ENCODE results near the gene KRTAP12-4.
"Not testable (repeated sequence)": the region's sequence is repeated elsewhere in the genome, so short reads cannot be mapped to it uniquely, and the experiment has no call there.

The KRTAP12-4 gene

DNA sequence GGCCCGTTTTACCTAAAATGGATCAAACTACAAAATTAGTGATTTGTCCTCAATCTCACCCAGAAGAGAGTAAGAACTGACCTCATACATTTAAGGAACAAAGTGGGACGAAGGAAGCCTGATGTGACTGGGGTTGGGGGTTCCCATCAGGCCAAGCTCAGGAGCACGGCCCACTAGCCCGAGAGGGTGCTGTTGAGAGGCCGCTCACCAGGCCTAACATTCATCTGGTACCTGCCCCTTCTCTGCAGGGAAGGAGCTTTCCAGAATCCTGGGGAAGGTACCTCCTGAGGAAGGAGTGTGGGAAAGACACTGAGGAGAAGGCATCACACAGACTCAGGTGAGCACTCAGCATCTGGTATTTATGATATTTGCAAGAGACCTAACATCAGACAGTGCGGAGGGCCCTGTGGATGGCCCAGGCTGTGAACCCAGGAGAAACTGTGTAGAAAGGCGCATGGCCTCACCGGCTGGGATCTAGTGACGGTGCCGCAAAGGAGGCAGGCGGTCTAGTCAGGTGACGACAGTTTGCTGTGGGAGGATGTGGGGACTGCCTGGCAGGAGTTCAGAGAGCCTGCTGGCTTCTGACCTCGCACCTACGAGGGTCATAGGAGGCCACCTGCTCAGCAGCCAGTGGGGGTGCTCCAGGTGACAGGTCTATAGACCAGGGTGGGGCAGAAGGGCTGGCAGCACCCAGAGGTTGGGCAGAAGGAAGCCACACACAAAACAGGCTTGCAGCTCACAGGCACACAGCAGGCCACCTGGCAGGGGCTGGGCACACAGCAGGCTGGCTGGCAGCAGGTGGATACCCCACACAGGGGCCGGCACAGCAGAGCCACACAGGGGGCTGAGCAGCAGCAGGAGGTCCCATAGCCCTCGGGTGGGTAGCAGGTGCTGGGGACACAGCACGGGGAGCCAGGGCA lies 543 bp downstream of the KRTAP12-4 start:
- peak; percentile 40 for DNase-seq

DNA sequence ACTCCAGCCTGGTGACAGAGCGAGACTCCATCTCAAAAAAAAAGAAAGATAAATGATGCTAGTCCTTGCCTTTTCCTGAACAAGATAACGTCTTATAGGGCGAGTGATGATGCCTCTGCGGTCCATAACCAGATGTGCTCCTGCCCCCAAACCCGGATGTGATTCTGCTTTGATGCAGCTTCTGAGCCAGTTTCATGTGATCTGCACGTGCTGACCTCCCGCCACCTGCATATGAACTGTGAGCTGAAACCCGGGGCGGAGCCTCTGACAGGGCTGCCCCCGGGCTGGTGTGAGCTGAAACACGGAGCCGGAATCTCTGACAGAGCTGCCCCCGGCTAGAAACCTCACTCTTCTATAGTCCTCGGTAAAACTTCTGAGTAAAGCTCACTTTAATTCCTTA lies 1.3 kb downstream of the KRTAP12-4 start:
- no peak for DNase-seq

DNA sequence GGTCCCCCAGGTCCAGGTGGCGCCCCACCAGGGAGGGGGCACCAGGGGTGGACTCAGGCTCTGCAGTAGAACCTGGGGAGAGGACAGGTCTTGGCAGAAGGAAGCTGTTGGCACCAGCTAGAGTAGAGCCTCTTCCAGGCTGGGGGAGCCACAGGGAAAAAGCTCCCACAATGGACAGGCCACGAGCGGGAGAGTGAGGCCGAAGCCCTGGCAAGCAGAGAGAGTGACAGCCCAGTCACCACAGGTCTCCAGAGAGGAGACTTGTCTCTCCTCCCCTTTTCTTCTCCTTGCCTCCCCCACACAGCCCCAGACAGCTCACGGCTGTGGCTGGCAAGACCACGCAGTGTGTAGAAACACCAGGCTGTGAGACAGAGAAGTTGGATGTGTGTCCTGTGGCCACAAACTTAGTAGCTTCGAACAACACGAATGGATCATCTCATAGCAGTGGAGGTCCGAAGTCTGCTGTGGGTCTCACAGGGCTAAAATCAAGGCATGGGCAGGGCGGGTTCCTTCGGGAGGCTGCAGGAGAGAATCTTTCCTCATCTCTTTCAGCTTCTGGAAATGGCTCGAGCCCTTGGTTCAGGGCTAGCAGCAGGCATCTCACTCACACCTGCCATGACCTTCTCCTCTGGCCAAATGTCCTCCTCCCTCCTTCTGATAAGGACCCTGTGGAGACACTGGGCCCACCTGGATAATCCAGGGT lies 3.3 kb downstream of the KRTAP12-4 start:
- no peak for DNase-seq

DNA sequence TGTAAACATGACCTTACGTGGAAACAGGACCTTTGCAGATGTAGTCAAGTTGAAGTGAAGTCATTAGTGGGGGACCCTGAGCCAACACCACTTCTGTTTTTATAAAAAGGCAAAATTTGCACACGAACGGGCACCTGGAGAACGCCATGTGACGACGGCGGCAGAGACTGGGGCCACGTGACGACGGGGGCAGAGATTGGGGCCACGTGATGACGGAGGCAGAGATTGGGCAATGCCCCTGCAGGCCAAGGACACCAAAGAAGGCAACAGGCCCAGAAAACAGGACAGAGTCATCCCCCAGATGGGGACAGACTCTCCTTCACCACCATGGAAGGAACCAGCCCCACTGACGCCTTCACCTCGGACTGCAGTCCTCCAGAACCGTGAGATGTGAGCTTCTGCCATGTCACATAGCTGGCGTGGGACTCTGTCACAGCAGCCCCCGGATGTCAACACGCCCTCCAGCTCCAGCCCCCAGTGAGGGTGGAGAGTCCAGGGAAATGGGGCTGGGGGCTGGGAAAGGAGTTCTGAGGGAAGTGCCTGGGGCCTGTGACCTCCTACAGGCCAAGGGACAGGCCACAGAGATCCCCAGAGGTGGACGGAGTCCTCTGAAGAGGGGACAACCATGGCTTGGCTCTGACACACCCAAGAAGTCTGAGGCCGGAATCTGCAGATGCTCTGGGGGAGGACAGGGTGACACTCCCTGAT lies 4.0 kb downstream of the KRTAP12-4 start:
- no peak for DNase-seq

DNA sequence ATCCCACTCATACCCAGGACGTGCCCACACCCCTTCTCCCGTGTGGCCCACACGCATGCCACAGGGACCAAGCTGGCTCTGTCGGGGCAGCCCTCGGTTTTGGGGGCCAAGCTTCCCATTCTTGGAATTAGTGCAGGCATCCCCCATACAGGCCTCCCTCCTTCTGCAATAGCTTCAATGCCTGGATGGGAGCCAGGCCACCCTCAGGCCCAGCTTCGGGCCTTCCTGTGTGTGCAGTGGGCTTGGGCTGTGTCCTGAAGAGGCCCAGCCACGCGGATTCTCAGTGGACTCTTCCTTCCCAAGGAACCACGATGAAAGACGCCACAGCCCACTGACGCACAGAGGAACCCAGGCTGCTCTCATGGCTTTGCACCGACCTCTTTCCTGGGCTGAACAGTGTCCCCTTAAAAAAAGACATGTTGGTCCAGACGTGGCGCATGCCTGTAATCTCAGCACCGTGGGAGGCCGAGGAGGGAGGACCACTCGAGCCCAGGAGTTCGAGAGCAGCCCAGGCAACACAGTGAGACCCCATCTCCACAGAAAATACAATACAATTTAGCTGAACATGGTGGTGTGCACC lies 4.8 kb downstream of the KRTAP12-4 start:
- no peak for DNase-seq

DNA sequence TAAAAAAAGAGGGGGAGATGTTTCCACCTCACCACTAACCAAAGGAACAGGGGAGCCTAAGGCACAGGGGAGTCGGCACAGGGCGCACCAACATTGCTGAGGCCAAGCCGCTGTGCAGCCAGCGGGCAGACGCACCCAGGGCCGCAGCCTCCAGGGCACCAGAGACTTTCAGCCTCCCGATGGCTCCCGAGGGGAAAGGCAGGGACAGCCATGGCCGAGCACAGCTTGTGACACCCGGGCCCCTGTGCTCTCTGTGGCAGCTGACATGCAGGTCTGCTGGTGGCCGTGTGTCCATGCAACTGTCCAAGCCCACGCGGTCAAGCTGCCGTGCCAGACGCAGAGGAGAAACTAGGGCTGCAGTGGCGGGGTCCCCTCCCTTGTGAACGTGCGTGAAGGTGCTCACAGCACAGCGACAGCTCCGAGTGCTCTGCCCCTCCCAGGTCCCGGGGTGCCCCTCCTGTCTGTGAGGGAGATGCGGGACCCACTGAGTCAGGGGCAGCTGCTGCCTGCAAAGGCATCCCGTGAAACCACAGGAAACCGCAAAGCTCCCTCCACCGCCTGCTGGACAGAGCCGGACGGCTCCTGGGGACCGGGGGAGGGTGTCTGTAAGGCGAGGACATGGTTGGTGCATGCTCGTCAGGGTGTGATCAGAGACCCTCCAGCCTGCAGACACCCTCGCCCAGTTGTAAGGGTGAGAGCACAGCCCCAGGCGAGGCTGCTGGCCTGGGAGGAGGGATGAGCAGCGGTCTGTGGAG lies 5.7 kb downstream of the KRTAP12-4 start:
- DNase-seq = no peak

DNA sequence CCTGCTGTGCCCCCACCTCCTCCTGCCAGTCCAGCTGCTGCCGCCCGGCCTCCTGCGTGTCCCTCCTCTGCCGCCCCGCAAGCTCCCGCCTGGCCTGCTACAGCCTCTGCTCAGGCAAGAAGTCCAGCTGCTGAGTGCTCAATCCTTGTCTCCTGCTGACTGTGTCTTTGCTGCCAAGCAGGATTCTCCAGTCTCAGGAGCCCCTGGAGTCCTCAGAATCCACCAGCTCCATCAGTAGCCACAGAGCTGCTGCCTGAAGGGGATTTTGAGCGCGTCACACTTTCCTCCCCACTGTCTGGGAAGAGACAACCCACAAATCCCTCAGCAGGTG lies 7.3 kb downstream of the KRTAP12-4 start:
- DNase-seq = no peak

DNA sequence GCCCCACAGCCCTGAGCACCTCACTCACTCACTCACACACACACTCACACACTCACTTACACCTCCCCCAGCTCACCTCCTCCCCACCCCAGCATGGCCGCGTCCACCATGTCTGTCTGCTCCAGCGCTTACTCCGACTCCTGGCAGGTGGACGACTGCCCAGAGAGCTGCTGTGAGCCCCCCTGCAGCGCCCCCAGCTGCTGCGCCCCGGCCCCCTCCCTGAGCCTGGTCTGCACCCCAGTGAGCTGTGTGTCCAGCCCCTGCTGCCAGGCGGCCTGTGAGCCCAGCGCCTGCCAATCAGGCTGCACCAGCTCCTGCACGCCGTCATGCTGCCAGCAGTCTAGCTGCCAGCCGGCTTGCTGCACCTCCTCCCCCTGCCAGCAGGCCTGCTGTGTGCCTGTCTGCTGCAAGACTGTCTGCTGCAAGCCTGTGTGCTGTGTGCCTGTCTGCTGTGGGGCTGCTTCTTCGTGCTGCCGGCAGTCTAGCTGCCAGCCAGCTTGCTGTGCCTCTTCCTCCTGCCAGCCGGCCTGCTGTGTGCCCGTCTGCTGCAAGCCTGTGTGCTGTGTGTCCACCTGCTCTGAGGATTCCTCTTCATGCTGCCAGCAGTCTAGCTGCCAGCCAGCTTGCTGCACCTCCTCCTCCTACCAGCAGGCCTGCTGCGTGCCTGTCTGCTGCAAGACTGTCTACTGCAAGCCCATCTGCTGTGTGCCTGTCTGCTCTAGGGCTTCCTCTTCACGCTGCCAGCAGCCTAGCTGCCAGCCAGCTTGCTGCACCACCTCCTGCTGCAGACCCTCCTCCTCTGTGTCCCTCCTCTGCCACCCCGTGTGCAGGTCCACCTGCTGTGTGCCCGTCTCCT lies 7.9 kb downstream of the KRTAP12-4 start, which contains the start of gene KRTAP10-11:
Gene KRTAP10-11, plus strand, starts transcription at position 49 of the 856 bp plus-strand sequence. Its CDS starts 45 bp downstream, at position 94.
- not testable (repeated sequence) for DNase-seq

DNA sequence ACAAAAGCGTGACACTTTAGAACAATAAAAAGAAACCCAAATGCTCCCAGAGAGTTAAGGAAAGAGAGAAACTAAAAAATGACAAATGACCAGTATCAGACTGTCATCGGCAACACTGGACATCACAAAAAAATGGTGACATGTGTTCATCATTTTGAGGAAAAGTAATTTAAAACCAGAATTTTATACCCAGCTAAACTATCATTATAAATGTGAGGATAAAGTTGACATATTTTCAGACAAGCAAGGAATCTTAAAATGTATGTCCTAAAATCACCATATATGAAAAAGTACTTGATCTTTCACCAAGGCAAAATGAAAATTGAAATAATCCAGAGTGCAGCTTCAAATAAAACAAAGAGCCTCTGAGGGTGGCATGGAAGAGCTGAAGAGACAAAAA lies 9.6 kb downstream of the KRTAP12-4 start:
- no peak for DNase-seq

DNA sequence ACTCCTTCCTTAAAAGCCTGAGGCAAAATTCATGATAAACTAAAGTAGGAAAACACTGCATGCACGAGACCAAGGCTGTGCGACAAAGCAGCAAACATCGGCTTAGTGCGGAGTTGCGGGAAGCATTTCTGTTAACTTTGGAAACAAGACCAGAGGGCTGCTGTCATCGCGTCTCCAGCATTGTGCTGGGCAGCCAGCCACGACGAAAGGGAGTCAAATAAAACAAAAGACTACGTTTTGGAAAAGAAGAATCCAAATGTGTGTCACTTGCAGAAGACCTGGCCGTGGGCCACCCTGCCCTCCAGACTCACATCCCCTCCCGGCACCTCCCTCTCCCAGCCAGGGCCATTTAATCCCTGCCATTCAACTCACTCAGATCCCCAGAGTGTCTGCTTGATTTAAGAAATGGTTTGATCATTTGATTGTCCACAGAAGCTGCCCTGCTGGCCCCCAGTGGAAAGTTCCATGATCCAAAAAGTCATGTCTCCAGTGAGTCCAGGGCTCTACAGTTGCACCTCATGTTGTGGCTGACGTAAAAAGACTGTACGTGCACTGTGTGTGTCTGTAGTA lies 10.6 kb downstream of the KRTAP12-4 start:
- DNase-seq = no peak

DNA sequence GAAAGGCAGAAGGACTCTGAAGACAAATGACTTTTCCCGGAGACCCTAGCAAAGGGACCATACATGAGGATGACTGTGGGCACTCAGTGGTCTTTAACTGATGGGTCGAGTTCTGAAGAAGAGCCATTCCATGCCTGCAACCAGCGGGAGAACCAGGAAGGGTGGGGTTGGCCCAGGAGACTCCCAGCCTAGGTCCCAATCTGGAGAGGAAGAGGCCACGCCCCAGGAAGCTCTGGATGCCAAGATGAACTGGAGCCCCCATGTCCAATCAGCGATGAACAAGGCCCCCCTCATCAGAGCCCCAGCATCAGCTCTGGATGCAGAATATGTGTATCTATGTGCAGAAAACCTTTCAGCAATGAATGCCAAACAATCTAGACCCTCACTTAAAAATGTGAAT lies 13.7 kb downstream of the KRTAP12-4 start:
- no peak for DNase-seq

DNA sequence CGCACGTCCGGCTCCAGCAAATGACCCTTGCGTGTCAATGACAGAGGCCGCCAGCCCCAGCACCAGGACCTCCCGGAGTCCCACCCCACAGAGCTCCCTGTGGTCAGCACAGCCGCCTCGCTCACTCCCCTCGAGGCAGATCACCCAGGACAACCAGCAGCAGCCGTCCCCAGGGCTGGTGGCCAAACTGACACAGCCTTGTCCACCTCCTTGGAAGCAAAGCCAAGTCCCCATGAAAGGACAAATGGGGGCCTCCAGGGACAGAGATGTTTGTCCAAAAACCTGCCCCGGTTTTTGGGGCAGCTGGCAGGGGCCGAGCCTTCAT lies 15.2 kb downstream of the KRTAP12-4 start:
- no peak for DNase-seq

DNA sequence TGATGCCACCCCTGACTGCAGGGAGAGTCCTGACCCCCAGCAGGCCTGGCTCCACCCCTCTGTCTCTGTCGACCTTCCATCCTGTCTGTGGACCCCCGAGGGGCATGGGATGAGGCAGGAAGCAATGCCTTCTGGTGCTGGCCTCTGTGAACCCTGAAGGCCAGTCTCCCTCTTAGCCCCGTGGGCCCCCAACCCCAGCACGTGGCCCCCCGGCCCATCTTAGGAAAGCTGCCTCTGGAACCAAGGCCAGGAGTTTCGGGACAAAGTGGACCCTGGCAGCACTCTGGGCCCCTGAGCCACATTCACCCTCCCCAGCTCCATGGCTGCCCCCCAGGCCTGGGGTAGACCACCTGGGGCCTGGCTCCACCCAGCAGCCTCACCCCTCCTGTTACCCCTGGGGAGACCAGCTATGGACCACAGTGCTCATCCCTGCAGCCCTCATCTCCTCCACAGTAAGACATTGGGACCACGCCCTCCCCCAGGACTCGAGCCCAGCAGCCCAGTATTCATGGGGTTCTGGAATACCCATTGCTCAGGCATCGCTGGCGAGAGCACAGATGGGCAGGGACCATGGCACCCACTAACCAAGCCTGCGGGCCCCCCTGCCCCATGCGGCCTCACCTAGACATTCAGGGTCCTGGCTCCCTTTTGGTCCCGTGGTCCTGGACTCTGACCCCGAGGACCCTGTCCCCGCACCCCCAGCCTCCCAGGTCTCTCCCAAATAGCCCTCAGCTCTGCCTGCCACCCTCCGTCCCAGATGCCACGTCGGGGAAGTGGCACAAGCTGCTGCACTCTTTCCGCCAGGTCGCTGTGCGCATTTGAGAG lies 15.7 kb downstream of the KRTAP12-4 start:
- DNase-seq = not testable (repeated sequence)

DNA sequence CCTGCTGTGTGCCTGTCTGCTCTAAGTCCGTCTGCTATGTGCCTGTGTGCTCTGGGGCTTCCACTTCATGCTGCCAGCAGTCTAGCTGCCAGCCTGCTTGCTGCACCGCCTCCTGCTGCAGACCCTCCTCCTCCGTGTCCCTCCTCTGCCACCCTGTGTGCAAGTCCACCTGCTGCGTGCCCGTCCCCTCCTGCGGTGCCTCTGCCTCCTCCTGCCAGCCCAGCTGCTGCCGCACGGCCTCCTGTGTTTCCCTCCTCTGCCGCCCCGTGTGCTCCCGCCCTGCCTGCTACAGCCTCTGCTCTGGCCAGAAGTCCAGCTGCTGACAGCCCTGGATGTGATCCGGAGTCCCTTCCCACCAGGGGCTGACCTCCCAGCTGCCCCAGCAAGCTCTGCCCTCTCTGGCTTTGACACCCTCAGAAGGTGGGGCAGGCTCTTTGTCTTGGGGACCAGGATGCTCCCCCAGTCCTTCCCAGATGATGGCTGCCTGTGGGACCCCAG lies 16.6 kb downstream of the KRTAP12-4 start:
- not testable (repeated sequence) for DNase-seq

DNA sequence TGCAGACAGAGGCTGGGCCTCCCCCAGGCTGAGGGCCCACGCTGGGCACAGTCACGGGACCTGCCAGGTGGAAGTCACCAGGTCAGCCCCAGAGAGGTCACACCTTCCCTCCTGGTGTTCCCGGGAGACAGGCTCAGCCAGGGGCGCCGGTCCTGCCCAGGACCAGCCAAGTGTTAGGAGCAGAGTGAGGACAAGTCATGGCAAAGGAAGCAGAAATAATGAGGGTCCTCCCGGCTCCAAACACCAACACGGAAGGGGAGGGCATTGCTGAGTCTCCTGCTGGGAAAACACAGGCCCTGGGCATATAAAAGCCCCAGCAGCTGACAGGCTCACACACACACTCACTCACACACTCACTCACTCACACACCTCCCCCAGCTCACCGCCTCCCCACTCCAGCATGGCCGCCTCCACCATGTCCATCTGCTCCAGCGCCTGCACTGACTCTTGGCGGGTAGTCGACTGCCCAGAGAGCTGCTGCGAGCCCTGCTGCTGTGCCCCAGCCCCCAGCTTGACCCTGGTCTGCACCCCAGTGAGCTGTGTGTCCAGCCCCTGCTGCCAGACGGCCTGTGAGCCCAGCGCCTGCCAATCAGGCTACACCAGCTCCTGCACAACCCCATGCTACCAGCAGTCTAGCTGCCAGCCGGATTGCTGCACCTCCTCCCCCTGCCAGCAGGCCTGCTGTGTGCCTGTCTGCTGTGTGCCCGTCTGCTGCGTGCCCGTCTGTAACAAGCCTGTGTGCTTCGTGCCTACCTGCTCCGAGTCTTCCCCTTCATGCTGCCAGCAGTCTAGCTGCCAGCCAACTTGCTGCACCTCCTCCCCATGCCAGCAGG lies 17.2 kb downstream of the KRTAP12-4 start, which contains the start of gene KRTAP10-10:
Gene KRTAP10-10, plus strand, starts transcription at position 339 of the 833 bp plus-strand sequence. Its CDS starts 62 bp downstream, at position 401.
- no peak for DNase-seq

DNA sequence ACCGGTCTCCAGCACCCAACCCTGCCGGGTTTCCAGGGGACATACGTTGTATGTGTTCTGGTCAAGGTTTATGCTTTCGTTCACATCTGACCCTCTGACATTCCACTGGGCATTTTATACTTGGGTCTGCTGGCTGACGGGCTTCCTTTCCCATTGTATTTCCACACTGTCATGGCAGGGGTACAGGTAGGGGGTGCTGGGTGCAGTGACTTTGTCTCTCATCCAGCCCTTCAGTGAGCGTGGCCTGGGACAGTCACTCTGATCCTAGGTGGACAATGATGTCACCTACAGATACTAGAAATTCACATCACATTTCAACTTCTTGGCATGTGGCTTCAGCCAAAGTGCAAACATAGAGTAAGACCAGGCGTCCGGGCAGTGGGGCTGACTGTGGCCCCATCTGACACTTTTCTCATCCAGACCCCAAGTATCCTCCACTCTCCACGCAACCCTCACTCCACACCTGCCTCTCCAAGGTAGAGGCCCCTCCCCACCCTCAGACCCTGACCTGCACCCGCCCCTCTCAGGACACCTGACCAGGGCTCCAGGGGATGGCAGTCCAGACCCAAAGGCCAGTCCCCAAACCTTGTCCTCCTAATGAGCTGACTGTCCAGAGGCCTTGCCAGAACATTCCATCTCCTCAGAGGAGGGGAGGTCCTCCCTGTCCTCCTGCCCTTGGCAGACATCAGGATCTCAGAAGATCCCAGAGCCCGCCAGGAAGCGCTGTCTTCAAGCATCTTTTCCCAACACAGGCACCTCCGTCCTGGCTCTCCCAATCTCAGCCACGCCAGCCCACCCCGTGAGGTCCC lies 18.0 kb downstream of the KRTAP12-4 start:
- no peak for DNase-seq

DNA sequence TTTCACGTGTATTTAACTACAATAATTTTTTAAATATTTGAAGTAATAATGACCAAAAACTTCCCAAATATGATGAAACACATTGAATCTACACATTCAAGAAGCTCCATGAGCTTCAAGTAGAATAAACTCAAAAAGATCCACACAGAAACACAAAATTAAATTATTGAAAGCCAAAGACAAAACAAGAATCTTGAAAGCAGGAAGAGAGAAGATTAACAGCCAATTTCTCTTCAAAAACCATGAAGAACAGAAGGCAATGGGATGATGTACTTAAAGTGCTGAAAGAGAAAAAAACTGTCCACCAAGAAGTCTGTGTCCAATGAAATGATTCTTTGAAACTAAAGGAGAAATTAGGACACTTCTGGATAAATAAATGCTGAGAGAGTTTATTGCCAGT lies 22.4 kb downstream of the KRTAP12-4 start:
- DNase-seq = no peak

DNA sequence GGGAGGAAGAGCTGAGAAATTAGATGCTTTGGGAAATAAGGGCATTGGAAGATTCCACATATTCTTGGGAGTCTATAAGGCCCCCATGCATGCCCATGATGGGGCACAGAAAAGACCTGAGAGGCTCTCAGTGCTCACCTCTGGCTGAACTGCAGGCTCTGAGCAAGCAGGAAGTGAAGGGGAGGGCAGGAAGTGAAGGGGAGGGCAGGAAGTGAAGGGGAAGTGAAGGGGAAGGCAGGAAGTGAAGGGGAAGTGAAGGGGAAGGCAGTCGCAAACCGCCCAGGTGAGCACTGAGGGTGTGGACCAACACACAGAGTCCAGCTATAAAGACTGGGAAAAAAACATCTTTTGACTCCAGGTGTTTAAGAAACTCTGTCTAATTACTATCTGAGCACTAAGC lies 24.0 kb downstream of the KRTAP12-4 start:
- DNase-seq = no peak

Measured in stimulated activated CD4-positive, alpha-beta T cell treated with anti-CD3 and anti-CD28 coated beads, Interleukin-4, amount 100 ng/mL, for 24 hours (primary cell).